Measurements from ENCODE around the gene KPNA5.
"Not testable (repeated sequence)": the region's sequence is repeated elsewhere in the genome, so short reads cannot be mapped to it uniquely, and the experiment has no call there.

- TF ChIP-seq CTCF, EP300, POLR2A (IDR thresholded peaks at IDR 0.05): not testable (repeated sequence)
These were observed 16.8 kb upstream of the KPNA5 start for GRCh38 chr6:116664169-116664568.
